Upper lobe of right lung (tissue), 1 donor: ENCODE data around the gene KLHL22. TPM values are rescaled to one million over a fixed set of nuclear protein-coding genes. Genes with fewer than 3 reads are reported as not detected.
A peak's percentile ranks its signal among the peaks of the same experiment; 100 is the strongest.

Experiments
- ATAC-seq: fragments of 200-7000 bp; cut with Tn5 transposase; one replicate; pipeline ENCODE4 v1.9.1; 2020; ENCODE audit warnings: mild to moderate bottlenecking, moderate library complexity
- DNase-seq: peaks from one replicate; pipeline ENCODE4 v3.0.0-alpha.2; 2020
- H3K27ac ChIP-seq: fragments of 200-600 bp; one replicate; pipeline ENCODE4 v1.8.0; 2022
- H3K27me3 ChIP-seq: fragments of 200-600 bp; one replicate; pipeline ENCODE4 v1.8.0; 2022; ENCODE audit warnings: mild to moderate bottlenecking
- H3K36me3 ChIP-seq: fragments of 200-600 bp; one replicate; pipeline ENCODE4 v1.8.0; 2022
- H3K4me1 ChIP-seq: fragments of 200-600 bp; one replicate; pipeline ENCODE4 v1.8.0; 2022
- H3K4me3 ChIP-seq: fragments of 200-600 bp; one replicate; pipeline ENCODE4 v1.8.0; 2022; ENCODE audit warnings: mild to moderate bottlenecking
- H3K9me3 ChIP-seq: fragments of 200-600 bp; one replicate; pipeline ENCODE4 v1.8.0; 2022
- intact Hi-C: fragments of 100-400 bp; cut with DNase I; formaldehyde crosslinking; loops from one replicate; pipeline ENCODE4 v1.11.0; 2022
- total RNA-seq: library from RNA; stranded (reverse); fragmentation: NEBNext Ultra II Directional; extraction: Animal tissue kit (Norgen Biotek cat#: 25700); gene quantifications from one replicate; pipeline ENCODE4 v1.2.1, GENCODE V29; 2021
- TF ChIP-seq, protein P1 (sequence below): fragments of 200-600 bp; IDR thresholded peaks from one replicate; pipeline ENCODE4 v1.8.0; 2022; ENCODE audit warnings: antibody characterized with exemption
- donor health status: DM: no; HTN: yes; CAD: no; lungs with severe emphysema.

KLHL22 gene
- total RNA-seq, 1 donor from 2014 or later, result 23.3 TPM

DNA sequence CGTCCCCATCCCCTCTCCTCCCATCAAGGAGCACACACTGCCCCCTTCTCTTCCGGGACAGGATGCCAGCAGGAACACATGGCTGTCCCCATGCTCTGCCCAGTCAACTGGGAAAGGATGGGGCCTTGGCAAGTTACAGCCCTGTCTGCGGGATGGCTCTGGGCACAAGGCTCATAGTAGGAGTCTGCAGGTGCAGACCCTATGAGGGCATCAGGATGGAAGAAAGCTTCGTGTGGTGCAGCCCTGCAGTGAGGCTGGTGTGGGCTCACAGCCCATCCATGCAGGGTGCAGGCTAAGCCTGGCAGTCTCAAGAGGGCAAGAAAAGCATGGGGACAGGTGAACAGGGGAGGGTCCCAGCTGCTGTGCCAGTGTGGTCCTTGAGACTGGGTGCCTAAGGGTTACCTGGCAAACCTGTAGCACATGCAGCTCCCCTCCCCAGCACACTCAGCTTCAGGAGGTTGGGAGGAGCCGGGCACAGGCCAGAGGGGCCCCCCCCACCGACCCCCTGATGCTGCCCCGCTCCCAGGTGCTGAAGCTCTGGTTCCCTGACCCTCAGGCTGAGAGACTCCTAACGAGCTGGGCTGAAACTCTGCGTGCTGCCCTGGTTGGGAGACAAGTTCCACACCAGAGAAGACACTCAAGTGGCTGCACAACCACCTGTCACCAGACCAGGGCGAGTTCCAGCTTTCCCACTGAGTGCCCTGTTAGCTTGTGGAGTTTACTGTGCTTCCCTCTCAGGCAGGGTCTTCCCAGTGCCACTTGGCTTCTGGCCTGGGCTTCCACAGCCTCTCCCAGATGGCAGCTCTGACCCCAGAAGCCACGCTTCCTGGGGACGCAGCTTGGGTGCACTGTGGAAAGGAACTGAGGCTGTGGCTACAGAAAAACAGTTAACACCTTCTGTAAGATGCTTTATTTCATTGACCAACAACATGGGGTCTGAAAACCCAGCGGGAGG is 54.7 kb downstream of the KLHL22 start:
- intact Hi-C loops, result no loop called here
- H3K27ac ChIP-seq, result no peak overlapping the region
- ATAC-seq (no peak), DNase-seq (peak; percentile 53)
- no peak overlapping the region for H3K4me3 ChIP-seq
- TF ChIP-seq, protein P1, sequence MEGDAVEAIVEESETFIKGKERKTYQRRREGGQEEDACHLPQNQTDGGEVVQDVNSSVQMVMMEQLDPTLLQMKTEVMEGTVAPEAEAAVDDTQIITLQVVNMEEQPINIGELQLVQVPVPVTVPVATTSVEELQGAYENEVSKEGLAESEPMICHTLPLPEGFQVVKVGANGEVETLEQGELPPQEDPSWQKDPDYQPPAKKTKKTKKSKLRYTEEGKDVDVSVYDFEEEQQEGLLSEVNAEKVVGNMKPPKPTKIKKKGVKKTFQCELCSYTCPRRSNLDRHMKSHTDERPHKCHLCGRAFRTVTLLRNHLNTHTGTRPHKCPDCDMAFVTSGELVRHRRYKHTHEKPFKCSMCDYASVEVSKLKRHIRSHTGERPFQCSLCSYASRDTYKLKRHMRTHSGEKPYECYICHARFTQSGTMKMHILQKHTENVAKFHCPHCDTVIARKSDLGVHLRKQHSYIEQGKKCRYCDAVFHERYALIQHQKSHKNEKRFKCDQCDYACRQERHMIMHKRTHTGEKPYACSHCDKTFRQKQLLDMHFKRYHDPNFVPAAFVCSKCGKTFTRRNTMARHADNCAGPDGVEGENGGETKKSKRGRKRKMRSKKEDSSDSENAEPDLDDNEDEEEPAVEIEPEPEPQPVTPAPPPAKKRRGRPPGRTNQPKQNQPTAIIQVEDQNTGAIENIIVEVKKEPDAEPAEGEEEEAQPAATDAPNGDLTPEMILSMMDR, result no peak
- peaks cover 25% of the 10 kb centered on the region for H3K36me3 ChIP-seq
- no peaks in the 10 kb centered on the region for H3K9me3 ChIP-seq
- peaks cover 9% of the 10 kb centered on the region for H3K27me3 ChIP-seq
- H3K4me1 ChIP-seq, result peaks cover 10% of the 10 kb centered on the region

DNA sequence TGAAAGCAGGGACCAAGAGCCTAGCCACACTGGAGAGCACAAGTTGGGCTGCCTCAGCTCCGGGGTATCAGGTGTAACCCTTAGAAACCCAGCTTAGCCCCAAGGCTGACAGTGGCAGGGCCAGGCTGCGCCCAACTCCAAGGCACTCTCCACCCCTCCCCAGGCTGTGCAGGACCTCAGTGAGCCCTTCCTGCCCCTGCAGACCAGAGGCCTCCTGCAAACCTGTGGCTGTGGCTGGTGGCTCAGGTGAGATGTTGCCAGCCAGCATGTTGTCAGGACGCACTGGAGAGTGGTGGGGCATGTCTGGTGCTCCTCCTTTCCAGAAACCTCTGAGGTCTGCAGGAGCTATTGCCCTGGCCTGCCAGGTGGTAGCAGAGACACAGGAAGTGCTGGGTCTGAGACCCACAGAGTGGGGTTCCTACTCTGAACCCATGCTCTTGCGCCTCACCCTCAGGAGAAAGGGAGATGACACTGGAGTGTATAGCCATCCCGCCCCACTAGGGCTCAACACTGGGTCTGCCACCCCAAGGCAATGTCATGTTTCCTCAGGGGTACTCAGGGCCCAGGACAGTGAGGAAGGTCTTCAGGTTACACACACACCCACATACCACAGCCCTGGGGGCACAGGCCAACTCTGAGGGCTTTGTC is 55.5 kb downstream of the KLHL22 start:
- H3K4me3 ChIP-seq, result no peak overlapping the region
- no peak overlapping the region for H3K27ac ChIP-seq
- H3K27me3 ChIP-seq, result peaks cover 17% of the 10 kb centered on the region
- ATAC-seq, result no peak
- TF ChIP-seq, protein P1, result no peak
- H3K9me3 ChIP-seq, result no peaks in the 10 kb centered on the region
- H3K36me3 ChIP-seq, result peaks cover 17% of the 10 kb centered on the region
- peaks cover 13% of the 10 kb centered on the region for H3K4me1 ChIP-seq
- intact Hi-C loops, result no loop called here
- peak; percentile 48 for DNase-seq

DNA sequence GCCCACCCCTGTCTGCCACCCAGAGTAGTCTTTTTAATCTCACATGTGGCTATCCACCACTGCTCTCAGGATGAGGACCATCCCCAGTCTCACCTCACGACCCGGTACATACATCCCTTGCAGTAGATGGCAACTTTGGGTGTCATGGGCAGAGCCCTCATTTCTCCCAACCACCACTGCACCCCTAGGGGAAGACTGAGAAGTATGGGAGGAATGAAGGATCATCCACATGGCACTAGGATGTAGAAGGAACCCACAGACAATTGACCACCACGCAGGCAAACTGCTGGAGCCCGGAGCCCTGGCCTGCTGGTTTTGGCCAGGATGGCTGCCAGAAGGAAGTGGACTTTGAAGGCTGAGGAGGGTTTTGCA is 56.1 kb downstream of the KLHL22 start:
- Histone ChIP-seq H3K4me1 (peaks cover 13% of the 10 kb centered on the region), H3K27ac (no peak overlapping the region), H3K36me3 (peaks cover 12% of the 10 kb centered on the region), H3K4me3 (no peak overlapping the region), H3K27me3 (peaks cover 18% of the 10 kb centered on the region), H3K9me3 (no peaks in the 10 kb centered on the region)
- intact Hi-C loops, result no loop called here
- DNase-seq (no peak), ATAC-seq (no peak)
- TF ChIP-seq, protein P1, result no peak

DNA sequence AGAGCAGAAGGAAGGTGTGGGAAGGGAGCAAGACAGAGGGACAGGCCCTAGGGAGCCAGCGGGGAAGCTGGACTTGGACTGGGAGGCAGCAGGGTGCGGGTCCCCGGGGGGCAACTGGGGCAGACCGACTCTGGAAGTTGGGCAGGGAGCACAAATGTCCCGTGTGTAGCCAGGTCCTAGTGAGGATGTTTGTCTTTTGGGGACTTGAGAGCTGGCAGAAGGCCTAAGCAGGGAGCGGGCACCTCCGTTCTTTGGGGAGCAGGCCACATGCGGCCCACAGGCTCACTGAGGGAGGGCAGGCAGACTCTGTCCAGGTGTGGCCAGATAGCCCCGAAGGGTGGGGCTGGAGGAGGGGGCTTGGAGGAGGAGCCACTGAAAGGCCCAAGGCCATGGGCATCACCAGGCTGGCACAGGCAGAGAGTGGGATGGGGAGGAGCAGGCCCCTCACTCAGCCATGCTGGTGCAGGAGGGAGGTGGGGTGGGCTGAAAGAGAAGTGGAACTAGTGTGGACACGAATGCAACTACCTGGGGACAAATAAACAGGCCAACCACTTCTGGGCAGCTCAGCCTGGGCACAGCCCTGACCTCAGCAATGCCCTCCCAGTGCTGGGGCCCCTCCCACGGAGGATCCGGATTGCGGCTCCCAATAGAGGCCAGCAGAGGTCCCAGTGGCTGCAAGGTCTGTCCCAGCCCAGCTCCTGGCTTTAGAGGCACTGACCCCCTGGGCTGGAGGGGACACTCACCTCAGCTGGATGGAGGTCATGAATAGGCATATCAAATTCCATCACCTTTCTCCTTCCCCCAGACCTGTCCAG is 56.7 kb downstream of the KLHL22 start:
- DNase-seq (peak; percentile 64), ATAC-seq (peak; percentile 28)
- Histone ChIP-seq H3K9me3 (no peaks in the 10 kb centered on the region), H3K4me1 (peaks cover 13% of the 10 kb centered on the region), H3K4me3 (peak overlapping the region; percentile 71), H3K27me3 (peaks cover 18% of the 10 kb centered on the region), H3K27ac (peak overlapping the region; percentile 83), H3K36me3 (peaks cover 9% of the 10 kb centered on the region)
- intact Hi-C loops, result no loop called here
- TF ChIP-seq, protein P1, result peak; percentile 19

DNA sequence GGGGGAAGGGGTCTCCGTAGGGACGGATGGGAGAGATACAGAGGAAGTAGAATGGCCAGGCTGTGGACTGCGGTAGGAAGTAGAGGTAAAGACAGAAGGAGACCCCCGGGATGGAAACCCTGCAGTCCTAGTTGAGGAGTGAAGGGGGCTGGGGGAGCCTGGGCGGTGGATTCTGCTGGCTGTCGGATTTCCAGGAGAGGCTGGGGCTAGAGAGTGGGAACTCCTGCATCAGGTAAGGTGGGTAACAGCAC is 57.2 kb downstream of the KLHL22 start:
- Histone ChIP-seq H3K4me1 (peaks cover 13% of the 10 kb centered on the region), H3K27ac (peak overlapping the region; percentile 83), H3K4me3 (peak overlapping the region; percentile 71), H3K27me3 (peaks cover 18% of the 10 kb centered on the region), H3K9me3 (no peaks in the 10 kb centered on the region), H3K36me3 (peaks cover 9% of the 10 kb centered on the region)
- ATAC-seq (no peak), DNase-seq (no peak)
- intact Hi-C loops, result no loop called here
- TF ChIP-seq, protein P1, result no peak
